Adrenal gland (tissue), 12 donors: ENCODE measurements around the gene AFF1. TPM values are rescaled to one million over a fixed set of nuclear protein-coding genes. Genes with fewer than 3 reads are reported as not detected.
A peak's percentile ranks its signal among the peaks of the same experiment; 100 is the strongest.
"Not testable (repeated sequence)": the region's sequence is repeated elsewhere in the genome, so short reads cannot be mapped to it uniquely, and the experiment has no call there.

Source experiments
- DNase-seq, 7 donors: peaks; one replicate each; pipeline ENCODE4 v3.0.0-alpha.2; 2019 to 2020
- H3K27ac ChIP-seq, 5 donors: fragments of 200-600 bp; sonication (generic) in 4 of 5; 1 replicate in 3 of 5; 2 replicates in 2 of 5; pipeline versions ENCODE4 v1.5.1 to v1.8.0; 2016 to 2020; ENCODE audit warnings: mild to moderate bottlenecking in 1 of 5
- H3K27me3 ChIP-seq: fragments of 200-600 bp; 2 replicates; pipeline ENCODE4 v1.8.0; 2021
- H3K36me3 ChIP-seq, 2 donors: fragments of 200-600 bp; replicated peaks in 1 of 2; 1 replicate in 1 of 2; 2 replicates in 1 of 2; pipeline versions ENCODE4 v1.5.1 to v1.8.0; 2018 to 2022
- H3K4me1 ChIP-seq, 2 donors: fragments of 200-600 bp; replicated peaks in 1 of 2; 1 replicate in 1 of 2; 2 replicates in 1 of 2; pipeline versions ENCODE4 v1.5.1 to v1.8.0; 2018 to 2021
- H3K4me3 ChIP-seq, 4 donors: fragments of 200-600 bp; sonication (generic) in 3 of 4; one replicate each; pipeline ENCODE4 v1.5.1; 2016 to 2018
- H3K9me3 ChIP-seq, 3 donors: fragments of 200-600 bp; sonication (generic) in 1 of 3; replicated peaks in 1 of 3; 1 replicate in 2 of 3; 2 replicates in 1 of 3; pipeline versions ENCODE4 v1.5.1 to v1.8.0; 2016 to 2021
- POLR2A ChIP-seq, 2 donors: fragments of 450-650 bp; IDR thresholded peaks; one replicate each; pipeline ENCODE4 v1.6.1; 2017; ENCODE audit warnings: antibody characterized with exemption in 2 of 2, mild to moderate bottlenecking in 2 of 2, moderate library complexity in 1 of 2
- WGBS, 4 donors: extraction: QIAGEN DNeasy Blood & Tissue Kit in 2 of 4; methylation state at CpG; one replicate each; pipeline versions ENCODE4 v1.1.5 to v1.1.7; 2013 to 2017; 5-methylcytosine and 5-hydroxymethylcytosine counted together
- intact Hi-C, 2 donors: fragments of 100-400 bp; cut with DNase I; formaldehyde crosslinking; loops; one replicate each; pipeline versions ENCODE4 v1.14.1 to v1.15.0; 2022 to 2023
- polyA plus RNA-seq, 3 donors: library from polyadenylated mRNA; stranded (reverse); fragments of 200-250 nt in 2 of 3; fragments of 350-450 nt in 1 of 3; fragmentation: Illumina TruSeq in 1 of 3; extraction: RNeasy Lipid Tissue Mini Kit (QIAGEN cat#74804) in 1 of 3; gene quantifications; one replicate each; pipeline ENCODE4 v1.2.3, GENCODE V29; 2013 to 2014
- total RNA-seq, 9 donors: library from RNA; depleted of rRNA in 4 of 9; stranded (reverse); fragments of >200 nt in 4 of 9; fragments of 120-200 nt in 1 of 9; fragmentation: NEBNext Ultra II Directional in 1 of 9; extraction: Animal tissue kit (Norgen Biotek cat#: 25700) in 1 of 9; gene quantifications; one replicate each; pipeline versions ENCODE4 v1.1.0 to v1.2.4, GENCODE V29; 2013 to 2023
- TF ChIP-seq, protein P1 (sequence below), 6 experiments: fragments of 450-650 bp in 4 of 6; fragments of 200-600 bp in 2 of 6; sonication (generic) in 1 of 6; IDR thresholded peaks; 1 replicate in 5 of 6; 2 replicates in 1 of 6; pipeline versions ENCODE4 v1.5.1 to v1.8.0; 2016 to 2021; ENCODE audit warnings: antibody characterized with exemption in 6 of 6, mild to moderate bottlenecking in 2 of 6, moderate library complexity in 1 of 6
- donor health status: healthy with polysubstance abuse.
- donor health status: Bipolar disorder and iron deficiency.
- donor health status: DM: yes; HTN: yes; CAD: no.
- donor health status: DM: no; HTN: no; CAD: no.
- donor health status: DM: no; HTN: no; CAD: no.
- donor health status: DM: yes; HTN: yes; CAD: no.

AFF1 gene
- total and polyA plus RNA-seq, 12 donors, result 9.9 to 109 (median 52.3) TPM

DNA sequence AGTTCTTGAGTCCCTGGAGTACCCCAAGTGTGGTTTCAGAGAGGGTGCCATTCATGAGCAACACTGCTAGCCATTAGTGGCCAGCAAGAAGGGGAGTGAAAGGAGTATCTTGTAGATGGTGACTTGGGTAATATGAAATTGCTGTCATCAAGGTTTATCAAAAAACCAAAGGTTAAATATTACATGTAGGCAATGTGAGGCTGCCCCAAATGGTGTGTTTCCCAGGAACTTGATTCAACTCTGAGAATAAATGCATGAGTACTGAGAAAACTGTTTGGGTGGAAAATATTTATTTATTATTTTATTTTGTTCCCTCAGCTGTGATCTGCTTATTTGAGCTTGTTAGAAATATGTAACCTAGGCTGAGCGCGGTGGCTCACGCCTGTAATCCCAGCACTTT, 55.7 kb downstream of the AFF1 start:
- no peak overlapping the region for H3K27ac ChIP-seq
- intact Hi-C loops, result no loop called here
- DNase-seq, result no peak
- H3K27me3 ChIP-seq, result no peaks in the 10 kb centered on the region
- no peak overlapping the region for H3K4me3 ChIP-seq
- no peaks in the 10 kb centered on the region for H3K36me3 ChIP-seq
- peaks cover 4 to 6% of the 10 kb centered on the region in 2 donors for H3K4me1 ChIP-seq
- no peaks in the 10 kb centered on the region for H3K9me3 ChIP-seq
- WGBS, 4 donors, result 90 to 100% (median 96%) methylated on average over 3 of the region's 3 CpGs
- TF ChIP-seq POLR2A (IDR thresholded peaks at IDR 0.05), result no peak
- TF ChIP-seq, protein P1, sequence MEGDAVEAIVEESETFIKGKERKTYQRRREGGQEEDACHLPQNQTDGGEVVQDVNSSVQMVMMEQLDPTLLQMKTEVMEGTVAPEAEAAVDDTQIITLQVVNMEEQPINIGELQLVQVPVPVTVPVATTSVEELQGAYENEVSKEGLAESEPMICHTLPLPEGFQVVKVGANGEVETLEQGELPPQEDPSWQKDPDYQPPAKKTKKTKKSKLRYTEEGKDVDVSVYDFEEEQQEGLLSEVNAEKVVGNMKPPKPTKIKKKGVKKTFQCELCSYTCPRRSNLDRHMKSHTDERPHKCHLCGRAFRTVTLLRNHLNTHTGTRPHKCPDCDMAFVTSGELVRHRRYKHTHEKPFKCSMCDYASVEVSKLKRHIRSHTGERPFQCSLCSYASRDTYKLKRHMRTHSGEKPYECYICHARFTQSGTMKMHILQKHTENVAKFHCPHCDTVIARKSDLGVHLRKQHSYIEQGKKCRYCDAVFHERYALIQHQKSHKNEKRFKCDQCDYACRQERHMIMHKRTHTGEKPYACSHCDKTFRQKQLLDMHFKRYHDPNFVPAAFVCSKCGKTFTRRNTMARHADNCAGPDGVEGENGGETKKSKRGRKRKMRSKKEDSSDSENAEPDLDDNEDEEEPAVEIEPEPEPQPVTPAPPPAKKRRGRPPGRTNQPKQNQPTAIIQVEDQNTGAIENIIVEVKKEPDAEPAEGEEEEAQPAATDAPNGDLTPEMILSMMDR (IDR thresholded peaks at IDR 0.05), result no peak

DNA sequence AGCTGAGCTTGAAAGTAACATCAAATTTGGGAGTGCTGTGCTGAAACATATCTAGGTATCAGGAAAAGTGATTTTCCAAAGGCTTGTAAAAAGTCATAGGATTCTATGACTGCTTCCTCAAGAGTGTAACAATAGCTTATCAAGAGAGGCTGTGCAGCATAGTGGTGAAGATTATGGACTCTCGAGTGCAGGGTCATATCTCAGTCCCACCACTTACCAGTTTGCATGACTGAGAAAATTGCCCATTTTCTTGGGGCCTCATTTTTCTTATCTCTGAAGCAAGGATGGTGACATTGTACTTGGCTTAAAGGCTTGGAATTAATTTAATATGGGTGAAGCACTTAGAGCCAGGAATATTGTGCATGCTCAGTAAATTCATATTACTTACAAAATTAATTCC, 57.2 kb downstream of the AFF1 start:
- no peaks in the 10 kb centered on the region for H3K9me3 ChIP-seq
- no peak overlapping the region for H3K27ac ChIP-seq
- TF ChIP-seq, protein P1 (IDR thresholded peaks at IDR 0.05), result no peak
- TF ChIP-seq POLR2A (IDR thresholded peaks at IDR 0.05), result no peak
- 71 to 96% (median 83%) methylated on average over 1 of the region's 1 CpG for WGBS, 4 donors
- no peaks in the 10 kb centered on the region for H3K36me3 ChIP-seq
- intact Hi-C loops, result no loop called here
- H3K4me1 ChIP-seq, result peaks cover 4 to 6% of the 10 kb centered on the region in 2 donors
- no peak for DNase-seq
- no peaks in the 10 kb centered on the region for H3K27me3 ChIP-seq
- H3K4me3 ChIP-seq, result no peak overlapping the region

DNA sequence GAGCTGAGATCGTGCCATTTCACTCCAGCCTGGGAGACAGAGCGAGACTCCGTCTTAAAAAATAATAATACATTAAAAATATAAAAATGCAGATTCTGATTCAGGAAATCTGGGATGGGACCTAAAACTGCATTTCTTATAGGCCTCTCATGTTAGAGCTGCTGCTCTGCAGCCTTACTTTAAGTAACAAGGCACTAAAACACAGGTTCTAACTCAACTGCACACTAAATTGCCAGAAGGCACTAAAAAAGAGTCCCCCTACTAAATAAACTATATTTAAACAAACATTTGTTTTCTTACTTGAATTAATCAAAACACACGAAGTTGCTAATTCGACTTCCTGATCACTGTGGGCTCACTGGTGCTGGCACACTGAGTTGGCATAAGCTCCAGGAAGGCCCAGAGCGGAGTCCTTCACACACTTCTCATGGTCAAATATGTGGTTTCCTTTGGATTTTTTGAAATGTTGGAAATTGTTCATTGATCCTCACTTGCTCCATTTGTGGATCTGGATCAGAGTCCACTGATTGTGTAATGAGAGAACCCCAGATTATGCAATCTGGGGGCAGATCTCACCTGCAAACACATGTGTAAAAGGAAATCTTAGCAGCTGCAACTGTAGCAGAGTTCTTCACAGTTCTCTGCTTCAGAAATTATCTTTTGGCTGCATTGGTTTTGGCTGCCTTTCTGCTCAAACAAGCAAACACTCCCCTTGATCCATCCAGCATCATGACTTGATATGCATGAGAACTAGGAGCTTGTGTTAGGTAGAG, 59.3 kb downstream of the AFF1 start:
- 70 to 74% (median 71%) methylated on average over 6 of the region's 6 CpGs for WGBS, 4 donors

DNA sequence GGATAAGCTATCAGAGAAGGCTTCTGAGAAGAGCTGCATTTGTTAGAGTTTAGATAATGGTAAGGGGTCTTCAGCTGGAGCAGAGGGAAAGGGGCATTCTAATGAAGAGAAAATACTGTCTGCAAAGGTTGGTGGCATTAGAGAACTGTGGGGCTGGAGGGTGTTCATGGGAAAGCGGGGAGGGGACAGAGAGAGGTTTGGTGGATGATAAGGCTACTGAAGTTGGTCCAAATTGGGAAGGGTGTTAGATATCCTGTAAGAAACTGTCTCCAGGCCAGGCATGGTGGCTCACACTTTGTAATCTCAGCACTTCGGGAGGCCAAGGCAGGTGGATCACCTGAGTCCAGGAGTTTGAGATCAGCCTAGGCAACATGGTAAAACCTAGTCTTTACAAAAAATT, 59.9 kb downstream of the AFF1 start:
- Histone ChIP-seq H3K27ac (no peak overlapping the region), H3K36me3 (no peaks in the 10 kb centered on the region), H3K4me3 (no peak overlapping the region), H3K4me1 (peaks cover 4 to 6% of the 10 kb centered on the region in 2 donors), H3K9me3 (no peaks in the 10 kb centered on the region), H3K27me3 (no peaks in the 10 kb centered on the region)
- intact Hi-C loops, result no loop called here
- DNase-seq, result no peak
- no peak for TF ChIP-seq POLR2A (IDR thresholded peaks at IDR 0.05)
- TF ChIP-seq, protein P1 (IDR thresholded peaks at IDR 0.05), result no peak
- WGBS, 4 donors, result 92 to 100% (median 98%) methylated on average over 2 of the region's 2 CpGs

More for the DNA sequence above, 59.3 kb downstream of the AFF1 start:
- Histone ChIP-seq H3K4me3 (no peak overlapping the region), H3K4me1 (peaks cover 4 to 6% of the 10 kb centered on the region in 2 donors), H3K9me3 (no peaks in the 10 kb centered on the region), H3K27me3 (no peaks in the 10 kb centered on the region), H3K36me3 (no peaks in the 10 kb centered on the region), H3K27ac (no peak overlapping the region)
- intact Hi-C loops, result no loop called here
- TF ChIP-seq POLR2A (IDR thresholded peaks at IDR 0.05), result no peak
- TF ChIP-seq, protein P1 (IDR thresholded peaks at IDR 0.05), result no peak
- DNase-seq, result peak in 1 of 7 donors; percentile 20

DNA sequence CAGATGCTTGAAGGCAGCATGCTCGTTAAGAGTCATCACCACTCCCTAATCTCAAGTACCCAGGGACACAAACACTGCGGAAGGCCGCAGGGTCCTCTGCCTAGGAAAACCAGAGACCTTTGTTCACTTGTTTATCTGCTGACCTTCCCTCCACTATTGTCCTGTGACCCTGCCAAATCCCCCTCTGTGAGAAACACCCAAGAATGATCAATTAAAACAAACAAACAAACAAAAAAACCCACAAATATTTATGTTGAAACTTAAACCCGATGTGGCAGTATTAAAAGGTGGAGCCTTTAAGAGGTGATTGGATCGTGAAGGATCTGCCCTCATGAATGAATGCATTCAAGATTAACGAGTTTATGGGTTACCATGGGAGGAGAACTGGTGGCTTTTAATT, 61.7 kb downstream of the AFF1 start:
- H3K4me3 ChIP-seq, DNase-seq, H3K27ac ChIP-seq, H3K27me3 ChIP-seq, H3K9me3 ChIP-seq, intact Hi-C loops, H3K4me1 ChIP-seq, H3K36me3 ChIP-seq: not testable (repeated sequence)
- WGBS, 4 donors, result 93 to 96% (median 94%) methylated on average over 3 of the region's 6 CpGs
